ENCODE results near the gene ARHGEF9.
"Not testable (repeated sequence)": the region's sequence is repeated elsewhere in the genome, so short reads cannot be mapped to it uniquely, and the experiment has no call there.

The ARHGEF9 gene

GRCh38 chrX:63675716-63676115 lies 109.3 kb downstream of the ARHGEF9 start:
- Histone ChIP-seq H3K4me1 (ENCODE audit: control insufficient read depth in 2 of 2, insufficient read depth in 2 of 2, low read length in 2 of 2) (no peaks in the 10 kb centered on the region), H3K27ac (ENCODE audit: low read depth in 2 of 2, low read length in 2 of 2) (no peak overlapping the region), H3K9me3 (ENCODE audit: control insufficient read depth in 2 of 2, low read length in 2 of 2) (no peaks in the 10 kb centered on the region), H3K27me3 (ENCODE audit: control insufficient read depth in 2 of 2, insufficient read depth in 2 of 2, low read length in 2 of 2) (no peaks in the 10 kb centered on the region), H3K9ac (ENCODE audit: low read depth in 1 of 2, low read length in 2 of 2) (no peak overlapping the region), H3K4me3 (ENCODE audit: low read length in 2 of 2) (no peak overlapping the region), H3K36me3 (ENCODE audit: control insufficient read depth in 2 of 2, insufficient read depth in 2 of 2, low read length in 2 of 2) (peaks cover 11 to 23% of the 10 kb centered on the region in 2 donors)

- no peaks in the 10 kb centered on the region for H3K27me3 ChIP-seq (ENCODE audit: control insufficient read depth in 2 of 2, insufficient read depth in 2 of 2, low read length in 2 of 2)
- no peak overlapping the region for H3K9ac ChIP-seq (ENCODE audit: low read depth in 1 of 2, low read length in 2 of 2)
- no peak overlapping the region for H3K4me3 ChIP-seq (ENCODE audit: low read length in 2 of 2)
- H3K27ac ChIP-seq (ENCODE audit: low read depth in 2 of 2, low read length in 2 of 2) = no peak overlapping the region
- H3K36me3 ChIP-seq (ENCODE audit: control insufficient read depth in 2 of 2, insufficient read depth in 2 of 2, low read length in 2 of 2) = peaks cover 18 to 20% of the 10 kb centered on the region in 2 donors
- no peaks in the 10 kb centered on the region for H3K4me1 ChIP-seq (ENCODE audit: control insufficient read depth in 2 of 2, insufficient read depth in 2 of 2, low read length in 2 of 2)
- H3K9me3 ChIP-seq (ENCODE audit: control insufficient read depth in 2 of 2, low read length in 2 of 2) = no peaks in the 10 kb centered on the region
Observed at GRCh38 chrX:63673896-63674295, 111.1 kb downstream of the ARHGEF9 start.

- H3K9me3 ChIP-seq (ENCODE audit: control insufficient read depth in 2 of 2, low read length in 2 of 2) = no peaks in the 10 kb centered on the region
- H3K36me3 ChIP-seq (ENCODE audit: control insufficient read depth in 2 of 2, insufficient read depth in 2 of 2, low read length in 2 of 2) = peaks cover 0 to 2% of the 10 kb centered on the region in 2 donors
- no peaks in the 10 kb centered on the region for H3K4me1 ChIP-seq (ENCODE audit: control insufficient read depth in 2 of 2, insufficient read depth in 2 of 2, low read length in 2 of 2)
- H3K9ac ChIP-seq (ENCODE audit: low read depth in 1 of 2, low read length in 2 of 2) = no peak overlapping the region
- H3K27me3 ChIP-seq (ENCODE audit: control insufficient read depth in 2 of 2, insufficient read depth in 2 of 2, low read length in 2 of 2) = no peaks in the 10 kb centered on the region
- H3K4me3 ChIP-seq (ENCODE audit: low read length in 2 of 2) = no peak overlapping the region
- no peak overlapping the region for H3K27ac ChIP-seq (ENCODE audit: low read depth in 2 of 2, low read length in 2 of 2)
Observed at GRCh38 chrX:63664741-63665140, 120.3 kb downstream of the ARHGEF9 start.

- no peaks in the 10 kb centered on the region for H3K4me1 ChIP-seq (ENCODE audit: control insufficient read depth in 2 of 2, insufficient read depth in 2 of 2, low read length in 2 of 2)
- H3K36me3 ChIP-seq (ENCODE audit: control insufficient read depth in 2 of 2, insufficient read depth in 2 of 2, low read length in 2 of 2) = peaks cover 0 to 2% of the 10 kb centered on the region in 2 donors
- H3K9me3 ChIP-seq (ENCODE audit: control insufficient read depth in 2 of 2, low read length in 2 of 2) = no peaks in the 10 kb centered on the region
- no peak overlapping the region for H3K9ac ChIP-seq (ENCODE audit: low read depth in 1 of 2, low read length in 2 of 2)
- no peak overlapping the region for H3K4me3 ChIP-seq (ENCODE audit: low read length in 2 of 2)
- no peaks in the 10 kb centered on the region for H3K27me3 ChIP-seq (ENCODE audit: control insufficient read depth in 2 of 2, insufficient read depth in 2 of 2, low read length in 2 of 2)
- H3K27ac ChIP-seq (ENCODE audit: low read depth in 2 of 2, low read length in 2 of 2) = no peak overlapping the region
Observed at GRCh38 chrX:63664083-63664482, 120.9 kb downstream of the ARHGEF9 start.

- Histone ChIP-seq H3K9ac (ENCODE audit: low read depth in 1 of 2, low read length in 2 of 2) (no peak overlapping the region), H3K27me3 (ENCODE audit: control insufficient read depth in 2 of 2, insufficient read depth in 2 of 2, low read length in 2 of 2) (no peaks in the 10 kb centered on the region), H3K9me3 (ENCODE audit: control insufficient read depth in 2 of 2, low read length in 2 of 2) (no peaks in the 10 kb centered on the region), H3K4me1 (ENCODE audit: control insufficient read depth in 2 of 2, insufficient read depth in 2 of 2, low read length in 2 of 2) (no peaks in the 10 kb centered on the region), H3K36me3 (ENCODE audit: control insufficient read depth in 2 of 2, insufficient read depth in 2 of 2, low read length in 2 of 2) (peaks cover 2 to 5% of the 10 kb centered on the region in 2 donors), H3K4me3 (ENCODE audit: low read length in 2 of 2) (no peak overlapping the region), H3K27ac (ENCODE audit: low read depth in 2 of 2, low read length in 2 of 2) (no peak overlapping the region)
Observed at GRCh38 chrX:63661676-63662075, 123.3 kb downstream of the ARHGEF9 start.

DNA sequence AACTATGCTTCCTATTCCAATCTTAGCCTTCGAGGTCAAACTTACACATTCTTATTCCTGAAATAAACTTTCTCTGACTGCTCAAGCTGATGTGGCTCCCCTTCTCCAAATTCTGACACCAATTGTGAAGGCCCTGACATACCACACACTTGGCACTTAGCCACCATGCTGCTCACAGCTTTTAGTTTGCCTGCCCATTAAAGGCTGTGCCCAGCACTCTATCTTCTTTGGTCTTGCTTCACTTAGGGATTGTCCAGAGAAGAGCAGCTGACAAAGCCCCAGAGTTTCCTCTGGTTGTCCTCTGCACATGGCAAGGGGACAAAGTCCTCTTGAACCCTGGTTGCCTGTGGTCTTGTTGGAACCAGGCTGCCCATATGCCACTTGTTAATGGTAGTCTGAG lies 126.1 kb downstream of the ARHGEF9 start:
- peaks cover 2 to 5% of the 10 kb centered on the region in 2 donors for H3K36me3 ChIP-seq (ENCODE audit: control insufficient read depth in 2 of 2, insufficient read depth in 2 of 2, low read length in 2 of 2)
- H3K27ac ChIP-seq (ENCODE audit: low read depth in 2 of 2, low read length in 2 of 2) = no peak overlapping the region
- H3K9ac ChIP-seq (ENCODE audit: low read depth in 1 of 2, low read length in 2 of 2) = no peak overlapping the region
- no peak overlapping the region for H3K4me3 ChIP-seq (ENCODE audit: low read length in 2 of 2)
- no peaks in the 10 kb centered on the region for H3K27me3 ChIP-seq (ENCODE audit: control insufficient read depth in 2 of 2, insufficient read depth in 2 of 2, low read length in 2 of 2)
- H3K4me1 ChIP-seq (ENCODE audit: control insufficient read depth in 2 of 2, insufficient read depth in 2 of 2, low read length in 2 of 2) = no peaks in the 10 kb centered on the region
- no peaks in the 10 kb centered on the region for H3K9me3 ChIP-seq (ENCODE audit: control insufficient read depth in 2 of 2, low read length in 2 of 2)

DNA sequence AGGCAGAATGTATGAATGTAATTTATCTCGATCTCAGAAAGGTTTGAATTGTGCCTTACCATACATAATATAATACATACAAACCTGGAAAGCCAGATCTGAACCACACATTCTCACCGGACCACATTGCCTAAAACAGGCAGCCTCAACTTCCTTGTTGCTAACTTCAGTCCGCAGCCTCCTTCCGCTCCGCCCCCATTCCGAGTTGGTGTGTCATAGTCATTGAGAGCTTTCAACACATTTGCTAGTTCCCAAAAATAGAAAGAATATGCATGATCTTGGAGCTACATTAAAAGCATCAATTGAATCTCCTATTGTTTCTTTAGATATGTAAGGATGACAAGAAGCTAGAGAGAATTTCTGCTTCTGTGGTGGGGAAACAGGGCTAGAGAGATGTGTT lies 127.2 kb downstream of the ARHGEF9 start:
- H3K36me3 ChIP-seq (ENCODE audit: control insufficient read depth in 2 of 2, insufficient read depth in 2 of 2, low read length in 2 of 2) = peaks cover 5% of the 10 kb centered on the region in 2 donors
- no peak overlapping the region for H3K4me3 ChIP-seq (ENCODE audit: low read length in 2 of 2)
- H3K27me3 ChIP-seq (ENCODE audit: control insufficient read depth in 2 of 2, insufficient read depth in 2 of 2, low read length in 2 of 2) = no peaks in the 10 kb centered on the region
- no peaks in the 10 kb centered on the region for H3K4me1 ChIP-seq (ENCODE audit: control insufficient read depth in 2 of 2, insufficient read depth in 2 of 2, low read length in 2 of 2)
- no peaks in the 10 kb centered on the region for H3K9me3 ChIP-seq (ENCODE audit: control insufficient read depth in 2 of 2, low read length in 2 of 2)
- H3K27ac ChIP-seq (ENCODE audit: low read depth in 2 of 2, low read length in 2 of 2) = no peak overlapping the region
- H3K9ac ChIP-seq (ENCODE audit: low read depth in 1 of 2, low read length in 2 of 2) = no peak overlapping the region

DNA sequence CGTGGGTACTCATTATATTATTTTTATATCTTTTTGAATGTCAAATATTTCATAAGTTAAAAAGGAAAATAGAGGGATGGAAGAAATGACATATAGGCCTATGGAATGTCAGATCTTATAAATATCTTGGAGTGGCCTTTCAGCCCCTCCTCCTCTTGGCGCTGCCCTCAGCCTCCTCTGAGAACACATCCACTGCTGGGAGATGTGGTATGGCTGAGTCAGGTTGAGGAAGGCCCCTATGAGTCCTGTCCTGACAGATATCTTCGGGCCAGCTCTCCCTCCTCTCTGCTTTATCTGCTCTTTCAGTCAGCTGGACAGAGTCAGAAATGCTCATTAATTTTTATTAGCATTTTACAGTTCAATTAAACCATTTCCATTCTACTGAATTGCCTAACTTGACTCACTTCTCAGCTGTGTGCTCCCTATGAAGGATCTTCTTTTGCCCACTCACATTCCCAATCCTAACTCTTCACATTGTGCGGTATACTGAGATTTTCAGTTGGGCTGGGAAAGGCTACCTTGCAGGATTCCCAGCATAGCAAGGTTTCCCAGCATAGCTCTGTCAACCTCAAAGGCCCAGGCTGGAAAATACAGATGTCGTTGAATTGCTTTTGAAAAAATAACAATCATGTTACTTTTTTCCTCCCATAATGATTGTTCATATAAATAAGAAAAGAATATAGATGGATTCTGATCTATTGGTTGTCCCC lies 128.0 kb downstream of the ARHGEF9 start:
- Histone ChIP-seq H3K9me3 (ENCODE audit: control insufficient read depth in 2 of 2, low read length in 2 of 2) (no peaks in the 10 kb centered on the region), H3K36me3 (ENCODE audit: control insufficient read depth in 2 of 2, insufficient read depth in 2 of 2, low read length in 2 of 2) (peaks cover 5% of the 10 kb centered on the region in 2 donors), H3K9ac (ENCODE audit: low read depth in 1 of 2, low read length in 2 of 2) (no peak overlapping the region), H3K4me3 (ENCODE audit: low read length in 2 of 2) (no peak overlapping the region), H3K27ac (ENCODE audit: low read depth in 2 of 2, low read length in 2 of 2) (no peak overlapping the region), H3K4me1 (ENCODE audit: control insufficient read depth in 2 of 2, insufficient read depth in 2 of 2, low read length in 2 of 2) (no peaks in the 10 kb centered on the region), H3K27me3 (ENCODE audit: control insufficient read depth in 2 of 2, insufficient read depth in 2 of 2, low read length in 2 of 2) (no peaks in the 10 kb centered on the region)

GRCh38 chrX:63652086-63652765 lies 132.8 kb downstream of the ARHGEF9 start:
- Histone ChIP-seq H3K4me3 (ENCODE audit: low read length in 2 of 2) (no peak overlapping the region), H3K4me1 (ENCODE audit: control insufficient read depth in 2 of 2, insufficient read depth in 2 of 2, low read length in 2 of 2) (no peaks in the 10 kb centered on the region), H3K36me3 (ENCODE audit: control insufficient read depth in 2 of 2, insufficient read depth in 2 of 2, low read length in 2 of 2) (peaks cover 0 to 5% of the 10 kb centered on the region in 2 donors), H3K9ac (ENCODE audit: low read depth in 1 of 2, low read length in 2 of 2) (no peak overlapping the region), H3K9me3 (ENCODE audit: control insufficient read depth in 2 of 2, low read length in 2 of 2) (no peaks in the 10 kb centered on the region), H3K27ac (ENCODE audit: low read depth in 2 of 2, low read length in 2 of 2) (no peak overlapping the region), H3K27me3 (ENCODE audit: control insufficient read depth in 2 of 2, insufficient read depth in 2 of 2, low read length in 2 of 2) (no peaks in the 10 kb centered on the region)

GRCh38 chrX:63645748-63646147 lies 139.3 kb downstream of the ARHGEF9 start:
- not testable (repeated sequence) for H3K4me3 ChIP-seq (ENCODE audit: low read length in 2 of 2); H3K4me1 ChIP-seq (ENCODE audit: control insufficient read depth in 2 of 2, insufficient read depth in 2 of 2, low read length in 2 of 2); H3K27me3 ChIP-seq (ENCODE audit: control insufficient read depth in 2 of 2, insufficient read depth in 2 of 2, low read length in 2 of 2); H3K9ac ChIP-seq (ENCODE audit: low read depth in 1 of 2, low read length in 2 of 2); H3K27ac ChIP-seq (ENCODE audit: low read depth in 2 of 2, low read length in 2 of 2); H3K9me3 ChIP-seq (ENCODE audit: control insufficient read depth in 2 of 2, low read length in 2 of 2)
- peaks cover 5 to 12% of the 10 kb centered on the region in 2 donors for H3K36me3 ChIP-seq (ENCODE audit: control insufficient read depth in 2 of 2, insufficient read depth in 2 of 2, low read length in 2 of 2)
